Suprapubic skin (tissue), 4 donors: ENCODE results near the gene SUSD6. TPM values are rescaled to one million over a fixed set of nuclear protein-coding genes. Genes with fewer than 3 reads are reported as not detected.
A peak's percentile ranks its signal among the peaks of the same experiment; 100 is the strongest.

Experiments used
- DNase-seq, 2 donors: peaks; one replicate each; pipeline ENCODE4 v3.0.0-alpha.2; 2019; ENCODE audit warnings: low spot score in 2 of 2
- H3K27ac ChIP-seq: fragments of 200-600 bp; sonication (generic); one replicate; pipeline ENCODE4 v1.5.1; 2019
- H3K27me3 ChIP-seq: fragments of 200-600 bp; sonication (generic); one replicate; pipeline ENCODE4 v1.5.1; 2019
- H3K36me3 ChIP-seq: fragments of 200-600 bp; sonication (generic); one replicate; pipeline ENCODE4 v1.5.1; 2019
- H3K4me1 ChIP-seq: fragments of 200-600 bp; sonication (generic); one replicate; pipeline ENCODE4 v1.5.1; 2019
- H3K4me3 ChIP-seq: fragments of 200-600 bp; sonication (generic); one replicate; pipeline ENCODE4 v1.5.1; 2019; ENCODE audit warnings: mild to moderate bottlenecking
- H3K9me3 ChIP-seq: fragments of 200-600 bp; sonication (generic); one replicate; pipeline ENCODE4 v1.5.1; 2019
- CTCF ChIP-seq, 2 donors: fragments of 200-600 bp in 1 of 2; fragments of 450-650 bp in 1 of 2; sonication (generic) in 1 of 2; IDR thresholded peaks; one replicate each; pipeline ENCODE4 v1.5.1; 2016 to 2019; ENCODE audit warnings: antibody characterized with exemption in 2 of 2, mild to moderate bottlenecking in 1 of 2, moderate library complexity in 1 of 2
- EP300 ChIP-seq: sonication (generic); formaldehyde crosslinking; IDR thresholded peaks from one replicate; pipeline ENCODE4 v1.6.1; 2017; ENCODE audit warnings: antibody characterized with exemption
- POLR2A ChIP-seq, 2 donors: fragments of 450-650 bp; IDR thresholded peaks; one replicate each; pipeline ENCODE4 v1.6.1; 2017; ENCODE audit warnings: antibody characterized with exemption in 2 of 2, mild to moderate bottlenecking in 2 of 2, moderate library complexity in 2 of 2
- POLR2AphosphoS5 ChIP-seq, 3 donors: sonication (generic); formaldehyde crosslinking; IDR thresholded peaks; one replicate each; pipeline ENCODE4 v1.6.1; 2017; ENCODE audit warnings: antibody characterized with exemption in 3 of 3
- WGBS: methylation state at CpG from one replicate; pipeline ENCODE4 v1.1.5; 2018; 5-methylcytosine and 5-hydroxymethylcytosine counted together
- total RNA-seq, 4 donors: library from RNA; depleted of rRNA; stranded (reverse); fragments of >200 nt; gene quantifications; one replicate each; pipeline ENCODE4 v1.1.0, GENCODE V29; 2016

Gene SUSD6
- total RNA-seq, 4 donors from 2014 or later = 45.1 to 60.4 (median 56.7) TPM

GRCh38 chr14:69665631-69666030 is 54.2 kb downstream of the SUSD6 start:
- H3K27ac ChIP-seq = peak overlapping the region; percentile 77
- H3K4me3 ChIP-seq = no peak overlapping the region
- no peaks in the 10 kb centered on the region for H3K27me3 ChIP-seq
- no peaks in the 10 kb centered on the region for H3K9me3 ChIP-seq
- H3K4me1 ChIP-seq = peaks cover 81% of the 10 kb centered on the region
- no peak for TF ChIP-seq POLR2A (IDR thresholded peaks at IDR 0.05)
- no peak for DNase-seq
- H3K36me3 ChIP-seq = no peaks in the 10 kb centered on the region
- WGBS = 52% methylated on average over 1 of the region's 1 CpG

GRCh38 chr14:69666112-69666511 is 54.7 kb downstream of the SUSD6 start:
- Histone ChIP-seq H3K27ac (peak overlapping the region; percentile 77), H3K4me3 (no peak overlapping the region), H3K36me3 (no peaks in the 10 kb centered on the region), H3K27me3 (no peaks in the 10 kb centered on the region), H3K9me3 (no peaks in the 10 kb centered on the region), H3K4me1 (peaks cover 81% of the 10 kb centered on the region)
- DNase-seq = no peak
- WGBS = 35% methylated on average over 3 of the region's 3 CpGs
- TF ChIP-seq POLR2AphosphoS5 (IDR thresholded peaks at IDR 0.05) (no peak), POLR2A (IDR thresholded peaks at IDR 0.05) (no peak), CTCF (IDR thresholded peaks at IDR 0.05) (no peak), EP300 (no peak)

- Histone ChIP-seq H3K4me1 (peaks cover 76% of the 10 kb centered on the region), H3K9me3 (no peaks in the 10 kb centered on the region), H3K27ac (peak overlapping the region; percentile 77), H3K36me3 (no peaks in the 10 kb centered on the region), H3K27me3 (no peaks in the 10 kb centered on the region), H3K4me3 (no peak overlapping the region)
- 58% methylated on average over 2 of the region's 2 CpGs for WGBS
- TF ChIP-seq EP300 (no peak), POLR2AphosphoS5 (IDR thresholded peaks at IDR 0.05) (no peak), CTCF (IDR thresholded peaks at IDR 0.05) (no peak), POLR2A (IDR thresholded peaks at IDR 0.05) (no peak)
- DNase-seq = no peak
These were observed 55.4 kb downstream of the SUSD6 start for GRCh38 chr14:69666690-69667211.

- TF ChIP-seq CTCF (IDR thresholded peaks at IDR 0.05) = no peak
- no peak for TF ChIP-seq POLR2AphosphoS5 (IDR thresholded peaks at IDR 0.05)
- TF ChIP-seq EP300 = no peak
- TF ChIP-seq POLR2A (IDR thresholded peaks at IDR 0.05) = no peak
- Histone ChIP-seq H3K27me3 (no peaks in the 10 kb centered on the region), H3K4me1 (peaks cover 75% of the 10 kb centered on the region), H3K27ac (no peak overlapping the region), H3K9me3 (no peaks in the 10 kb centered on the region), H3K4me3 (no peak overlapping the region), H3K36me3 (no peaks in the 10 kb centered on the region)
- WGBS = 66% methylated on average over 4 of the region's 4 CpGs
- no peak for DNase-seq
These were observed 56.5 kb downstream of the SUSD6 start for GRCh38 chr14:69667938-69668335.

GRCh38 chr14:69669375-69669774 is 58.0 kb downstream of the SUSD6 start:
- 87% methylated on average over 2 of the region's 2 CpGs for WGBS
- no peak for TF ChIP-seq EP300
- no peak for TF ChIP-seq CTCF (IDR thresholded peaks at IDR 0.05)
- TF ChIP-seq POLR2A (IDR thresholded peaks at IDR 0.05) = no peak
- no peak for TF ChIP-seq POLR2AphosphoS5 (IDR thresholded peaks at IDR 0.05)
- Histone ChIP-seq H3K36me3 (no peaks in the 10 kb centered on the region), H3K4me1 (peaks cover 76% of the 10 kb centered on the region), H3K4me3 (no peak overlapping the region), H3K27ac (no peak overlapping the region), H3K9me3 (no peaks in the 10 kb centered on the region), H3K27me3 (no peaks in the 10 kb centered on the region)
- no peak for DNase-seq

- peaks cover 76% of the 10 kb centered on the region for H3K4me1 ChIP-seq
- H3K4me3 ChIP-seq = no peak overlapping the region
- H3K9me3 ChIP-seq = no peaks in the 10 kb centered on the region
- 50% methylated on average over 1 of the region's 1 CpG for WGBS
- no peak for TF ChIP-seq CTCF (IDR thresholded peaks at IDR 0.05)
- no peak for TF ChIP-seq POLR2A (IDR thresholded peaks at IDR 0.05)
- no peak for TF ChIP-seq POLR2AphosphoS5 (IDR thresholded peaks at IDR 0.05)
- no peak for TF ChIP-seq EP300
- no peak for DNase-seq
- no peak overlapping the region for H3K27ac ChIP-seq
- H3K27me3 ChIP-seq = no peaks in the 10 kb centered on the region
- H3K36me3 ChIP-seq = no peaks in the 10 kb centered on the region
These were observed 58.7 kb downstream of the SUSD6 start for GRCh38 chr14:69670093-69670492.
